ENCODE data around the gene MYL5. TPM values are rescaled to one million over a fixed set of nuclear protein-coding genes. Genes with fewer than 3 reads are reported as not detected.

Gene MYL5
- total and polyA plus RNA-seq, 3 donors from 2014 or later, result 33.9 to 45.0 (median 34.2) TPM

DNA sequence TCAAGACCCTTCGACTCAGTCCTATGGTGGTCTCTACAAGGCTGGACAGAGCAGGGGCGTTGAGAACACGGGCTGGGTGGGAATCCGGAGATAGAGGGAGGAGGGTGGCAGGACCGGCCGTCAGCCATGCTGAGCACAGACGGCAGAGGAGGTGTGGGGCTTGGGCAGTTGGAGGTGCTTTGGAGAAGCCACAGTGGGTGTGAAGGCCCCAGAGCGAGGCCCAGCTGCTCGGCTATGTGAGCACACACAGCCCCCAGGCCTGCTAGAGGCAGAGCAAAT, 44.8 kb upstream of the MYL5 start:
- Histone ChIP-seq H3K36me3 (ENCODE audit: low read depth, missing control alignments) (no peaks in the 10 kb centered on the region), H3K27me3 (no peaks in the 10 kb centered on the region), H3K4me3 (no peak overlapping the region), H3K9me3 (no peaks in the 10 kb centered on the region), H3K27ac (no peak overlapping the region), H3K4me1 (no peaks in the 10 kb centered on the region)
- WGBS, 2 donors, result 77 to 82% methylated on average over 4 to 9 of the region's 9 CpGs
- TF ChIP-seq POLR2A (IDR thresholded peaks at IDR 0.05), result no peak
- TF ChIP-seq, protein P1, sequence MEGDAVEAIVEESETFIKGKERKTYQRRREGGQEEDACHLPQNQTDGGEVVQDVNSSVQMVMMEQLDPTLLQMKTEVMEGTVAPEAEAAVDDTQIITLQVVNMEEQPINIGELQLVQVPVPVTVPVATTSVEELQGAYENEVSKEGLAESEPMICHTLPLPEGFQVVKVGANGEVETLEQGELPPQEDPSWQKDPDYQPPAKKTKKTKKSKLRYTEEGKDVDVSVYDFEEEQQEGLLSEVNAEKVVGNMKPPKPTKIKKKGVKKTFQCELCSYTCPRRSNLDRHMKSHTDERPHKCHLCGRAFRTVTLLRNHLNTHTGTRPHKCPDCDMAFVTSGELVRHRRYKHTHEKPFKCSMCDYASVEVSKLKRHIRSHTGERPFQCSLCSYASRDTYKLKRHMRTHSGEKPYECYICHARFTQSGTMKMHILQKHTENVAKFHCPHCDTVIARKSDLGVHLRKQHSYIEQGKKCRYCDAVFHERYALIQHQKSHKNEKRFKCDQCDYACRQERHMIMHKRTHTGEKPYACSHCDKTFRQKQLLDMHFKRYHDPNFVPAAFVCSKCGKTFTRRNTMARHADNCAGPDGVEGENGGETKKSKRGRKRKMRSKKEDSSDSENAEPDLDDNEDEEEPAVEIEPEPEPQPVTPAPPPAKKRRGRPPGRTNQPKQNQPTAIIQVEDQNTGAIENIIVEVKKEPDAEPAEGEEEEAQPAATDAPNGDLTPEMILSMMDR (IDR thresholded peaks at IDR 0.05), result no peak
- DNase-seq, result no peak
- intact Hi-C loops (cut with DNase I; ENCODE audit: low total_unique reads), result no loop called here

GRCh38 chr4:629915-630641, 44.3 kb upstream of the MYL5 start:
- intact Hi-C loops (cut with DNase I; ENCODE audit: low total_unique reads), result no loop called here
- WGBS, 2 donors, result 57 to 71% methylated on average over 14 to 20 of the region's 20 CpGs

GRCh38 chr4:630656-631055, 43.7 kb upstream of the MYL5 start:
- Histone ChIP-seq H3K4me1 (no peaks in the 10 kb centered on the region), H3K36me3 (ENCODE audit: low read depth, missing control alignments) (no peaks in the 10 kb centered on the region), H3K9me3 (no peaks in the 10 kb centered on the region), H3K27ac (no peak overlapping the region), H3K4me3 (no peak overlapping the region), H3K27me3 (no peaks in the 10 kb centered on the region)
- intact Hi-C loops (cut with DNase I; ENCODE audit: low total_unique reads), result no loop called here
- DNase-seq, result no peak
- TF ChIP-seq, protein P1 (IDR thresholded peaks at IDR 0.05), result no peak
- no peak for TF ChIP-seq POLR2A (IDR thresholded peaks at IDR 0.05)
- WGBS, 2 donors, result 75 to 77% methylated on average over 9 of the region's 9 CpGs

More at GRCh38 chr4:629915-630641, 44.3 kb upstream of the MYL5 start:
- H3K4me1 ChIP-seq, result no peaks in the 10 kb centered on the region
- no peak overlapping the region for H3K4me3 ChIP-seq
- no peaks in the 10 kb centered on the region for H3K36me3 ChIP-seq (ENCODE audit: low read depth, missing control alignments)
- no peak for TF ChIP-seq POLR2A (IDR thresholded peaks at IDR 0.05)
- H3K27ac ChIP-seq, result no peak overlapping the region
- no peak for DNase-seq
- H3K9me3 ChIP-seq, result no peaks in the 10 kb centered on the region
- no peaks in the 10 kb centered on the region for H3K27me3 ChIP-seq

DNA sequence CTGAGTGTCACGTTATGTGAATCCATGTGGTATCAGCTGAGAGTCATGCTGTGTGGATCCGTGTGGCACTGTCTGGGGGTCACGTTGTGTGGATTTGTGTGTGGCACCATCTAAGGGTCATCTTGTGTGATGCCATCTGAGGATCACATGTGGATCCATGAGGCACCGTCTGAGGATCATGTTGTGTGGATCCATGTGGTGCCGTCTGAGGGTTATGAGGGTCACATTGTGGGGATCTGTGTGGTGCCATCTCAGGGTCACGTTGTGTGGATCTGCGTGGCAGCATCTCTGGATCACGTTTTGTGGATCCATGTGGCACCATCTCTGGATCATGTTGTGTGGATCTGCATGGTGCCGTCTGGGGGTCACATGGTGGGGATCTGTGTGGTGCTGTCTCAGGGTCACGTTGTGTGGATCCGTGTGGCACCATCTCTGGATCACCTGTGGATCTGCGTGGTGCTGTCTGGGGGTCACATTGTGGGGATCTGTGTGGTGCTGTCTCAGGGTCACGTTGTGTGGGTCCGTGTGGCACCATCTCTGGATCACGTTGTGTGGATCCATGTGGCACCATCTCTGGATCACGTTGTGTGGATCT, 42.0 kb upstream of the MYL5 start:
- TF ChIP-seq POLR2A (IDR thresholded peaks at IDR 0.05), result no peak
- TF ChIP-seq, protein P1 (IDR thresholded peaks at IDR 0.05), result no peak
- Histone ChIP-seq H3K36me3 (ENCODE audit: low read depth, missing control alignments) (no peaks in the 10 kb centered on the region), H3K4me1 (no peaks in the 10 kb centered on the region), H3K4me3 (no peak overlapping the region), H3K27ac (no peak overlapping the region), H3K27me3 (no peaks in the 10 kb centered on the region), H3K9me3 (no peaks in the 10 kb centered on the region)
- intact Hi-C loops (cut with DNase I; ENCODE audit: low total_unique reads), result no loop called here
- no peak for DNase-seq
- 88 to 91% methylated on average over 14 to 16 of the region's 16 CpGs for WGBS, 2 donors

DNA sequence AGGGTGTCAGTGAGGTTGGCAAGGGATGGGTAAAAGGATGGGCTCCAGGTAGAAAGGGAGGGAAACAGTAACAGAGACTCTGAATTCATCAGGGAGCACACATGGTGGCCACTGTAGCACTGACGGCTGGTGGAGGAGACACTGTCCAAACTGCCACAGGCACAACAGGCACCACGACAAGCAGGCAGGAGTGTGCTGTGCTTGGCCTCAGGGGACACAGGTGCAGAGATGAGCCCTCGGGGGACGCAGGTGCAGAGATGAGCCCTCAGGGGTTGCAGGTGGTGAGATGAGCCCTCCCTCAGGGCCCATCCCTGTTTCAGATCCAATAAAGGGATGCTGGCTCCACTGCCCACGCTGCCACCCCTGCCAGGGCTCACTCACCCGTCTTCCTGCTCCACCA, 41.4 kb upstream of the MYL5 start:
- no peak for DNase-seq
- no peaks in the 10 kb centered on the region for H3K36me3 ChIP-seq (ENCODE audit: low read depth, missing control alignments)
- TF ChIP-seq, protein P1 (IDR thresholded peaks at IDR 0.05), result no peak
- no peak for TF ChIP-seq POLR2A (IDR thresholded peaks at IDR 0.05)
- H3K4me1 ChIP-seq, result no peaks in the 10 kb centered on the region
- intact Hi-C loops (cut with DNase I; ENCODE audit: low total_unique reads), result no loop called here
- H3K4me3 ChIP-seq, result no peak overlapping the region
- no peaks in the 10 kb centered on the region for H3K9me3 ChIP-seq
- no peak overlapping the region for H3K27ac ChIP-seq
- H3K27me3 ChIP-seq, result no peaks in the 10 kb centered on the region
- WGBS, 2 donors, result 93 to 100% methylated on average over 4 to 6 of the region's 6 CpGs
